K562 (cell line): ENCODE measurements around the gene ATXN1. TPM values are rescaled to one million over a fixed set of nuclear protein-coding genes. Genes with fewer than 3 reads are reported as not detected.

ENCODE experiments used
- ARHGAP35 ChIP-seq: fragments of 450-650 bp; IDR thresholded peaks from 2 replicates; pipeline ENCODE4 v1.6.1; 2018; ENCODE audit not compliant: partially characterized antibody
- DLX4 ChIP-seq: fragments of 250-450 bp; sonication (Bioruptor Pico); IDR thresholded peaks from 2 replicates; pipeline ENCODE4 v1.6.1; 2021; ENCODE audit warnings: mild to moderate bottlenecking
- IFI16 ChIP-seq: fragments of 250-450 bp; sonication (Bioruptor Pico); IDR thresholded peaks from 2 replicates; pipeline ENCODE4 v2.1.2; 2022; ENCODE audit warnings: mild to moderate bottlenecking, inconsistent platforms
- ZNF407 ChIP-seq: fragments of 450-650 bp; IDR thresholded peaks from 2 replicates; pipeline ENCODE4 v1.6.1; 2016; ENCODE audit warnings: low read depth
- ZNF518B ChIP-seq: fragments of 250-450 bp; sonication (Bioruptor Pico); IDR thresholded peaks from 2 replicates; pipeline ENCODE4 v1.5.0; 2021; ENCODE audit warnings: mild to moderate bottlenecking, moderate library complexity
- ZNF609 ChIP-seq: sonication (generic); formaldehyde crosslinking; IDR thresholded peaks from 2 replicates; pipeline ENCODE4 v1.8.1; 2023; ENCODE audit warnings: missing genetic modification reagents, mild to moderate bottlenecking, borderline replicate concordance
- polyA plus RNA-seq, 8 experiments: library from polyadenylated mRNA; depleted of rRNA in 4 of 8; stranded (reverse) in 5 of 8; unstranded in 3 of 8; fragments of >200 nt; fragmentation: Nextera tagmentation in 2 of 8; fragmentation: Illumina TruSeq in 1 of 8; extraction: Ambion mirVana in 2 of 8; extraction: Trizol in 1 of 8; gene quantifications; 2 replicates each; pipeline versions ENCODE4 v1.2.1 to v1.2.3, GENCODE V29; 2011 to 2014; ENCODE audit warnings: inconsistent platforms in 1 of 8, missing spikeins in 1 of 8
- total RNA-seq, 7 experiments: library from RNA; depleted of rRNA in 6 of 7; stranded (reverse); fragments of >200 nt in 6 of 7; fragmentation: Illumina TruSeq in 2 of 7; extraction: Trizol in 2 of 7; gene quantifications; 2 replicates each; pipeline versions ENCODE4 v1.2.1 to v1.2.3, GENCODE V29; 2011 to 2021; ENCODE audit warnings: low replicate concordance in 1 of 7

ATXN1 gene
- total and polyA plus RNA-seq, 9 of the 15 experiments (the other 6 are each of a cell fraction or from before 2014, with no cell fraction given) = under 0.01 to 1.2 (median 0.58) TPM

- TF ChIP-seq ZNF407 (no peak), DLX4 (CRISPR knock-in tag) (no peak), IFI16 (CRISPR knock-in tag) (no peak), ZNF518B (no peak), ZNF609 (CRISPR knock-in tag) (no peak), ARHGAP35 (no peak)
Measured at GRCh38 chr6:16719488-16719887, 41.8 kb downstream of the ATXN1 start (continued).
